Measurements from ENCODE around the gene EXOSC2. TPM values are rescaled to one million over a fixed set of nuclear protein-coding genes. Genes with fewer than 3 reads are reported as not detected.

The EXOSC2 gene
- total and polyA plus RNA-seq, 2 of the 13 experiments (the other 11 are each of a cell fraction or from before 2014, with no cell fraction given), result 27.5 to 63.8 TPM

- TF ChIP-seq ATF3 (CRISPR knock-in tag; IDR thresholded peaks at IDR 0.05) (0 out of 2 replicates have a peak, but pooled peaks have one; percentile 7), PBX2 (CRISPR knock-in tag; IDR thresholded peaks at IDR 0.05) (no peak), ZNF740 (CRISPR knock-in tag; IDR thresholded peaks at IDR 0.05) (no peak), ERF (CRISPR knock-in tag; IDR thresholded peaks at IDR 0.05) (peak; percentile 49; the same call in 1 of the 2 replicates), FIP1L1 (IDR thresholded peaks at IDR 0.05; ENCODE audit: borderline replicate concordance, insufficient read depth, low read depth, low read length) (no peak), ZFP36 (IDR thresholded peaks at IDR 0.05; ENCODE audit: borderline replicate concordance, low read depth, low read length, partially characterized antibody) (no peak), PHF21A (CRISPR knock-in tag; IDR thresholded peaks at IDR 0.05) (peak; percentile 80; the same call in 1 of the 2 replicates), PRDM4 (CRISPR knock-in tag; IDR thresholded peaks at IDR 0.05; ENCODE audit: borderline replicate concordance) (no peak), ZNF264 (CRISPR knock-in tag; IDR thresholded peaks at IDR 0.05) (0 out of 2 replicates have a peak, but pooled peaks have one; percentile 47), CENPT (CRISPR knock-in tag; IDR thresholded peaks at IDR 0.05; ENCODE audit: low read depth) (no peak), ZBTB8A (CRISPR knock-in tag; IDR thresholded peaks at IDR 0.05; ENCODE audit: borderline replicate concordance, low read depth) (no peak), NFYC (CRISPR knock-in tag; IDR thresholded peaks at IDR 0.05) (peak; percentile 99), ZNF720 (CRISPR knock-in tag; IDR thresholded peaks at IDR 0.05) (no peak), ZNF709 (CRISPR knock-in tag; IDR thresholded peaks at IDR 0.05) (0 out of 2 replicates have a peak, but pooled peaks have one; percentile 15), MYPOP (CRISPR knock-in tag; IDR thresholded peaks at IDR 0.05) (no peak), ZNF280D (CRISPR knock-in tag; IDR thresholded peaks at IDR 0.05) (no peak), MXD3 (CRISPR knock-in tag; IDR thresholded peaks at IDR 0.05) (no peak), POLR2AphosphoS2 (IDR thresholded peaks at IDR 0.05; ENCODE audit: low read depth, low read length) (no peak), SMAD1 (CRISPR knock-in tag; IDR thresholded peaks at IDR 0.05; ENCODE audit: borderline replicate concordance, low read depth) (no peak), ZNF558 (CRISPR knock-in tag; IDR thresholded peaks at IDR 0.05; ENCODE audit: borderline replicate concordance) (no peak; the same call in 1 of the 2 replicates)
Observed at GRCh38 chr9:130712564-130713285, 19.1 kb downstream of the EXOSC2 start (continued).
